HuH-7.5 (cell line): Measurements from ENCODE around the gene CDCA4.

Experiments used
- DNase-seq: peaks from one replicate; pipeline ENCODE4 v3.0.0; 2011; ENCODE audit warnings: low spot score

CDCA4 gene

GRCh38 chr14:105013150-105013785, 7.6 kb downstream of the CDCA4 start:
- DNase-seq: no peak

GRCh38 chr14:105012171-105012985, 8.5 kb downstream of the CDCA4 start:
- DNase-seq: no peak

GRCh38 chr14:105011312-105011990, 9.4 kb downstream of the CDCA4 start:
- DNase-seq: no peak

GRCh38 chr14:105010891-105011291, 10.0 kb downstream of the CDCA4 start:
- no peak for DNase-seq

- DNase-seq: no peak
These were observed 10.8 kb downstream of the CDCA4 start for GRCh38 chr14:105010106-105010505.

- no peak for DNase-seq
These were observed 13.2 kb downstream of the CDCA4 start for GRCh38 chr14:105007593-105008264.

GRCh38 chr14:105006831-105007592, 13.9 kb downstream of the CDCA4 start:
- DNase-seq: no peak

GRCh38 chr14:105005929-105006830, 14.7 kb downstream of the CDCA4 start:
- no peak for DNase-seq

GRCh38 chr14:105005329-105005928, 15.5 kb downstream of the CDCA4 start:
- DNase-seq: no peak

GRCh38 chr14:104999361-104999760, 21.5 kb downstream of the CDCA4 start:
- DNase-seq: no peak

- no peak for DNase-seq
These were observed 22.1 kb downstream of the CDCA4 start for GRCh38 chr14:104998801-104999200.

- no peak for DNase-seq
These were observed 24.4 kb downstream of the CDCA4 start for GRCh38 chr14:104996483-104996882.

GRCh38 chr14:104996032-104996431, 24.9 kb downstream of the CDCA4 start:
- no peak for DNase-seq

- DNase-seq: no peak
These were observed 25.9 kb downstream of the CDCA4 start for GRCh38 chr14:104994978-104995377.

GRCh38 chr14:104993808-104994591, 26.9 kb downstream of the CDCA4 start:
- no peak for DNase-seq

GRCh38 chr14:104993306-104993705, 27.6 kb downstream of the CDCA4 start:
- no peak for DNase-seq

GRCh38 chr14:104992501-104992900, 28.4 kb downstream of the CDCA4 start:
- DNase-seq: no peak

GRCh38 chr14:104991896-104992230, 29.0 kb downstream of the CDCA4 start:
- no peak for DNase-seq

- DNase-seq: no peak
These were observed 31.0 kb downstream of the CDCA4 start for GRCh38 chr14:104989951-104990303.
